SW480 (cell line): ENCODE results near the gene ZNF740.
"Not testable (repeated sequence)": the region's sequence is repeated elsewhere in the genome, so short reads cannot be mapped to it uniquely, and the experiment has no call there.

Experiments
- DNase-seq: peaks from one replicate; pipeline ENCODE4 v3.0.0-alpha.2; 2016; ENCODE audit warnings: low spot score

The ZNF740 gene

DNA sequence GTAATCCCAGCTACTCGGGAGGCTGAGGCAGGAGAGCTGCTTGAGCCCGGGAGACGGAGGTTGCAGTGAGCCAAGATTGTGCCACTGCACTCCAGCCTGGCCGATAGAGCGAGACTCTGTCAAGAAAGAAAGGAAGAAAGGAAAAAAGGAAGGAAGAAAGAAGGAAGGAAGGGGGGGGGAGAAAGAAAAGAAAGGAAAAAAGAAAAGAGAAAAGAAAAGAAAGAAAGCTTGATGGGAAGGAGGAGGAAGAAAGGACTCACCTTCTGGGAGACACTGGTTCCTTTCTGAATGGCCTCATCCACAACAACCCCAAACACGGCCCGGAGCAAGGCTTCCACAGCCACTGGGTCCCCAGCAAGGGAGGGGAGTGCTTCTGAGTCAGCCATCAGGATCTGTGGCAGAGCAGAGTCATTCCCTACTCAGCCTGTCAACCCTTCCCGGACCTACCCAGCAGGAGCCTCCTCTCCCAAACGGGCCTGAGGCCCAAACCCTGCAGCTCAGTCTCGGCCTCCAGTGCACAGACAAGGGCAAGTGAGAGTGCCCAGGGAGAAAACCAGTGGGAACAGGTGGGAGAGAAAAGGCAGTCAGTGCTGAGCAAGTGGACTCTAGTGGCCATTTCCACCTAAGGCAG is 7.3 kb upstream of the ZNF740 start:
- DNase-seq = no peak

GRCh38 chr12:53174881-53175491 is 5.5 kb upstream of the ZNF740 start:
- peak; percentile 66 for DNase-seq

DNA sequence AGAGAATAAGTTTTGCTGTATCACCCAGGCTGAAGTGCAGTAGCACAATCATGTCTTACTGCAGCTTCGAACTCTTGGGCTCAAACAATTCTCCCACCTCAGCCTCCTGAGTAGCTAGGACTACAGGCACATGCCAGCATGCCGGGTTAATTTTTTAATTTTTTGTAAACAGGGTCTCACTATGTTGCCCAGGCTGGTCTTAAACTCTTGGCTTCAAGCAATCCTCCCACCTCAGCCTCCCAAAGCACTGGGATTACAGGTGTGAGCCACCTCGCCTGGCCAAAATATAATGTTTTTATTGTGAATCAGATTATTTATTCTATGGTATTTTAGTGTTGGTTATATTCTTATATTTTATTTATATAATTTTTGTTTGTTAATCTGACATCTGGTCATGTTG is 3.8 kb upstream of the ZNF740 start:
- DNase-seq = no peak

DNA sequence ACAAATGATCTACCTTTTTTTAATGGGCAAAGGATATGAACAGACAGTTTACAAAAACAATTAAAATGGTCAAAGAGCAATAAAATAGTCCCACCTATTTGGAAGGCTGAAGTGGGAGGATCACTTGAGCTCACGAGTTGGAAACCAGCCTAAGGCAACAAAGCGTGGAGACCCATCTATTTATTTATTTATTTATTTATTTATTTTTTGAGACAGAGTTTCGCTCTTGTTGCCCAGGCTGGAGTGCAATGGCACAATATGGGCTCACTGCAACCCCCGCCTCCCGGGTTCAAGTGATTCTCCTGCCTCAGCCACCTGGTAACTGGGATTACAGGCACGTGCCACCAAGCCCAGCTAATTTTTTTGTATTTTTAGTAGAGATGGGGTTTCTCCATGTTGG is 3.1 kb upstream of the ZNF740 start:
- DNase-seq = not testable (repeated sequence)

- not testable (repeated sequence) for DNase-seq
Observed at GRCh38 chr12:53178803-53179202, 1.7 kb upstream of the ZNF740 start.

- peak; percentile 34 for DNase-seq
Observed at GRCh38 chr12:53179687-53180219, 769 bp upstream of the ZNF740 start.

GRCh38 chr12:53180931-53181645 is 566 bp downstream of the ZNF740 start:
- DNase-seq = peak; percentile 74

DNA sequence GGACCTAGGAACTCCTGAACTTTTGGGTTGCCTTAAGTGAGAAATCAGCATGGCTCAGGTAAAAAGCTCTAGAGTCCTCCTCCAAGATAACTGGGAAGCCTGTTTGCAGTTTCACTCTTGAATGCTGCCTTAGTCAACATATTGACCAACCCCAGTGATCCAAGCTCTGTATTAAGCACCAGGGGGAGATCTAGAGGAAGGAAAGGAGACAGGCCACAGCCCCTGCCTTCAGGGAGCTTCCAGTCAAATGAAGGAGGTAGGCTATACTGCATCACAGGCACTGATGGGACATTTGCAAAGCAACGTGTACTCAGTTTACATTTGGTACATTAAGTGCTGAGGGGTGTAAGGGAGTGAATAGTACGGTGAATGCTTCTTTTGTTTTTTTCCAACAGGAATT is 1.4 kb downstream of the ZNF740 start:
- DNase-seq = no peak

GRCh38 chr12:53182903-53183302 is 2.4 kb downstream of the ZNF740 start:
- DNase-seq = no peak

DNA sequence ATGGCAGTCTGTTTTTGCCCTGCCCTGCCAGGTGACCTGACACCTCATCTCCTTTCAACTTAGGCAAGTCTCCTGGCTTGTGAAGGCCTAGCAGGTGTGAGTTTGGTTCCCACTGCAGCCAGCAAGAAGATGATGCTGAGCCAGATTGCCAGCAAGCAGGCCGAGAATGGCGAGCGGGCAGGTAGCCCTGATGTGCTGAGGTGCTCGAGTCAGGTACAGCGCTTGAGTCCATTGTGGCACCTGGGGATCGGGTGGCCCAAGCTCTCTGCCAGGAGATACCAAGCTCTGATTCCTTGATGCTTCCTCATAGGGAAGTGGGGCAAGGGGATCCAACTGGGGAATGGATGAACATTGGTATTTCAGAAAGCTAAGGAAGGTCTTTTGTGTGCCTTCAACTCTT is 4.3 kb downstream of the ZNF740 start:
- DNase-seq = no peak

GRCh38 chr12:53185582-53186153 is 5.1 kb downstream of the ZNF740 start:
- no peak for DNase-seq

GRCh38 chr12:53186745-53187144 is 6.2 kb downstream of the ZNF740 start:
- DNase-seq = no peak

DNA sequence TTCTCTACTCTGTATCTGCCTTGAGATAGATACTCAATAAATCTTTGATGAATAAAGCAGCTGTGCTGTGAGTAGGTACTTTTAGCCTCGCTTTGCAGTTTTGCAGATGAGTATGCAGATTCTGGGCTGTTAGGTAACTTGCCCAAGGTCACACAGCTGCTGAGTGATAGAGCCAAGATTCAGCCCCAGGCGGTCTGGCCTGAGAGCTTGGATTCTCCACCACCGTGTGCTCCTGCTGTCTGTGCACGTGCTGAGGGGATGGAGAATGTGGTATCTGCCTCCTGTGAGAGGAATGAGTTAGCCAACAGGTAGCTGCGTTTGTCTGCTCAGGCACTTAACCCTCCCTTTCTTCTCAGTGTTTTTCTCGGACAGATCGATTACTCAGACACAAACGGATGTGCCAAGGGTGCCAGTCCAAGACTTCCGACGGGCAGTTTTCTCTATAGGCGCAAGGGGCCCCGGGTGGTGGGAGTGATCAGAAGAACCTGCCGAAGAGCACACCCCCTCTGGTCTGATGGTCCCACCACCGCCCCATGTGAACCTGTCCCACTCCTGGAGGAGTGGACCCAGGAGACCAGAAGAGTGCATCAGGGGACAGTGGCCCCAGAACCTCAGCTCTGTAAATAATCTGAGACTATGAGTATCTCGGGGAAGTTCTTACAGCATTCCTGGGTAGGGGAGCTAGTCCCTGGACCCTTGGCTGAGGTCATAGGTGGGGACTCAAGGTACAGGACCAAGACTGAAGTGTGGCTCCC is 6.8 kb downstream of the ZNF740 start:
- DNase-seq = no peak

GRCh38 chr12:53190108-53190729 is 9.7 kb downstream of the ZNF740 start:
- peak; percentile 53 for DNase-seq

GRCh38 chr12:53191096-53191884 is 10.8 kb downstream of the ZNF740 start:
- no peak for DNase-seq

DNA sequence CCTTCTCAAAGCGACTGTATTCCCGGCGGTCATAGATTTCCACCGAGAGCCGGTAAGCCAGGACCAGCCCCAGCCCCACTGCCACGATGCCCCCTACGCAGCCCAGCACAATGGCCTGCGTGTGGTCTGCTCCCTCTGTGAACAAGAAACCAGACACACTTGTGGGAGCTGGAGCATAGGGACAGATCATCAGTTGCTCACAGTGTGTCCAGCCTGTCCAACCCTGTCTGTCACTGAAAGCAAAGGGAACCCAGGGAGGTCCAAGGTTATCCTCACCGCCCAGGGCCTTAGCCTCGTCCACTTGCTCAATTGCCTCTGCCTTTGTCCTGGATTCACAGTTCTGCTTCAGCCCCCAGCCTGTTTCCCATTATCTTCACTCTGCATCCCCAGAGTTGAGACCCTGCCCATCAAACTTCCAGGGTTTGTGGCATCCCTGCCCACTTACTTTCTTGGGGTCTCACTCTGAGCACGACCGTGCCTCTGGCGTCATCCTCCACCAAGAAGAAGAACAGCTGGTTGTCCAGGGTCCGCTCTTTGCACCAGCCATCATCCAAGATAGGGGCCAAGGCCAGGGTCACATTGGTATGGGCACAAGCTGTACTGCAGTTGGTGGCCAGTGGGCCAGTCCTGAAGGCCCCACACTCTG is 11.5 kb downstream of the ZNF740 start:
- DNase-seq = no peak

GRCh38 chr12:53192531-53193021 is 12.1 kb downstream of the ZNF740 start:
- DNase-seq = no peak

- no peak for DNase-seq
Observed at GRCh38 chr12:53193040-53193439, 12.5 kb downstream of the ZNF740 start.

- no peak for DNase-seq
Observed at GRCh38 chr12:53193985-53194716, 13.6 kb downstream of the ZNF740 start.
